ENCODE measurements around the gene SYNPR. TPM values are rescaled to one million over a fixed set of nuclear protein-coding genes. Genes with fewer than 3 reads are reported as not detected.

SYNPR gene
- total and polyA plus RNA-seq, 2 donors from 2014 or later, result not detected

GRCh38 chr3:63387568-63387967 lies 109.5 kb downstream of the SYNPR start:
- Histone ChIP-seq H3K36me3 (ENCODE audit: control insufficient read depth in 2 of 3, insufficient read depth in 3 of 3, low read length in 3 of 3) (no peaks in the 10 kb centered on the region), H3K9me3 (ENCODE audit: control insufficient read depth in 2 of 3, insufficient read depth in 1 of 3, low read length in 3 of 3) (no peaks in the 10 kb centered on the region), H3K4me1 (ENCODE audit: control insufficient read depth in 2 of 3, insufficient read depth in 2 of 3, low read depth in 1 of 3, low read length in 3 of 3) (no peaks in the 10 kb centered on the region), H3K27me3 (ENCODE audit: control insufficient read depth, insufficient read depth, low read length) (no peaks in the 10 kb centered on the region), H3K9ac (ENCODE audit: low read length in 3 of 3) (no peak overlapping the region), H3K27ac (ENCODE audit: low read depth in 2 of 2, low read length in 2 of 2) (no peak overlapping the region), H3K4me3 (ENCODE audit: low read length in 3 of 3) (no peak overlapping the region)
- FAIRE-seq (no peak), DNase-seq (no peak)
- intact Hi-C loops (cut with DNase I), result no loop called here
- no peak for TF ChIP-seq CTCF (IDR thresholded peaks at IDR 0.05; ENCODE audit: borderline replicate concordance, extremely low read depth, insufficient read depth)

GRCh38 chr3:63390710-63391230 lies 112.7 kb downstream of the SYNPR start:
- Histone ChIP-seq H3K4me1 (ENCODE audit: control insufficient read depth in 2 of 3, insufficient read depth in 2 of 3, low read depth in 1 of 3, low read length in 3 of 3) (no peaks in the 10 kb centered on the region), H3K27ac (ENCODE audit: low read depth in 2 of 2, low read length in 2 of 2) (no peak overlapping the region), H3K4me3 (ENCODE audit: low read length in 3 of 3) (no peak overlapping the region), H3K9me3 (ENCODE audit: control insufficient read depth in 2 of 3, insufficient read depth in 1 of 3, low read length in 3 of 3) (no peaks in the 10 kb centered on the region), H3K27me3 (ENCODE audit: control insufficient read depth, insufficient read depth, low read length) (no peaks in the 10 kb centered on the region), H3K36me3 (ENCODE audit: control insufficient read depth in 2 of 3, insufficient read depth in 3 of 3, low read length in 3 of 3) (no peaks in the 10 kb centered on the region), H3K9ac (ENCODE audit: low read length in 3 of 3) (no peak overlapping the region)
- no peak for TF ChIP-seq CTCF (IDR thresholded peaks at IDR 0.05; ENCODE audit: borderline replicate concordance, extremely low read depth, insufficient read depth)
- DNase-seq (no peak), FAIRE-seq (no peak)
- intact Hi-C loops (cut with DNase I), result no loop called here

GRCh38 chr3:63395960-63396359 lies 117.9 kb downstream of the SYNPR start:
- intact Hi-C loops (cut with DNase I), result no loop called here
- Histone ChIP-seq H3K9ac (ENCODE audit: low read length in 3 of 3) (no peak overlapping the region), H3K4me1 (ENCODE audit: control insufficient read depth in 2 of 3, insufficient read depth in 2 of 3, low read depth in 1 of 3, low read length in 3 of 3) (no peaks in the 10 kb centered on the region), H3K27me3 (ENCODE audit: control insufficient read depth, insufficient read depth, low read length) (no peaks in the 10 kb centered on the region), H3K27ac (ENCODE audit: low read depth in 2 of 2, low read length in 2 of 2) (no peak overlapping the region), H3K36me3 (ENCODE audit: control insufficient read depth in 2 of 3, insufficient read depth in 3 of 3, low read length in 3 of 3) (no peaks in the 10 kb centered on the region), H3K4me3 (ENCODE audit: low read length in 3 of 3) (no peak overlapping the region), H3K9me3 (ENCODE audit: control insufficient read depth in 2 of 3, insufficient read depth in 1 of 3, low read length in 3 of 3) (no peaks in the 10 kb centered on the region)
- DNase-seq, result no peak
- TF ChIP-seq CTCF (IDR thresholded peaks at IDR 0.05; ENCODE audit: borderline replicate concordance, extremely low read depth, insufficient read depth), result no peak
- no peak for FAIRE-seq

- no peak for FAIRE-seq
Measured at GRCh38 chr3:63400246-63400860, 122.2 kb downstream of the SYNPR start.

More at GRCh38 chr3:63400246-63400860, 122.2 kb downstream of the SYNPR start:
- Histone ChIP-seq H3K9ac (ENCODE audit: low read length in 3 of 3) (no peak overlapping the region), H3K9me3 (ENCODE audit: control insufficient read depth in 2 of 3, insufficient read depth in 1 of 3, low read length in 3 of 3) (no peaks in the 10 kb centered on the region), H3K36me3 (ENCODE audit: control insufficient read depth in 2 of 3, insufficient read depth in 3 of 3, low read length in 3 of 3) (no peaks in the 10 kb centered on the region), H3K27ac (ENCODE audit: low read depth in 2 of 2, low read length in 2 of 2) (no peak overlapping the region), H3K27me3 (ENCODE audit: control insufficient read depth, insufficient read depth, low read length) (no peaks in the 10 kb centered on the region), H3K4me3 (ENCODE audit: low read length in 3 of 3) (no peak overlapping the region), H3K4me1 (ENCODE audit: control insufficient read depth in 2 of 3, insufficient read depth in 2 of 3, low read depth in 1 of 3, low read length in 3 of 3) (no peaks in the 10 kb centered on the region)
- TF ChIP-seq CTCF (IDR thresholded peaks at IDR 0.05; ENCODE audit: borderline replicate concordance, extremely low read depth, insufficient read depth), result no peak
- intact Hi-C loops (cut with DNase I), result no loop called here
- no peak for DNase-seq

Data from kidney (tissue), 14 donors.